Calu3 (cell line): Measurements from ENCODE around the gene ANKS1A. TPM values are rescaled to one million over a fixed set of nuclear protein-coding genes. Genes with fewer than 3 reads are reported as not detected.

Experiments used
- BruUV-seq: library from RNA; stranded (reverse); fragments of 400-500 nt; replicated peaks from 2 replicates; lab custom pipeline; 2021; lab: Mats Ljungman, UMichigan
- CTCF ChIA-PET: fragments of 300-600 bp; sonication (Branson Sonifier 250); formaldehyde crosslinking; loops from one replicate; lab custom pipeline; 2022; ENCODE audit warnings: antibody characterized with exemption; lab: Charles Lee
- DNase-seq: peaks from one replicate; pipeline ENCODE4 v3.0.0; 2022
- H3K27ac Mint-ChIP-seq: one replicate; pipeline ENCODE4 v1.8.0; 2022; ENCODE audit warnings: mixed read lengths; ENCODE audit not compliant: unreplicated experiment
- H3K27me3 Mint-ChIP-seq: one replicate; pipeline ENCODE4 v1.8.0; 2022; ENCODE audit warnings: mixed read lengths; ENCODE audit not compliant: unreplicated experiment
- H3K36me3 Mint-ChIP-seq: one replicate; pipeline ENCODE4 v1.8.0; 2022; ENCODE audit warnings: mild to moderate bottlenecking, moderate library complexity, mixed read lengths; ENCODE audit not compliant: insufficient read depth, unreplicated experiment
- H3K4me1 Mint-ChIP-seq: one replicate; pipeline ENCODE4 v1.8.0; 2022; ENCODE audit warnings: mild to moderate bottlenecking, low read depth, mixed read lengths; ENCODE audit not compliant: unreplicated experiment
- H3K4me3 Mint-ChIP-seq: one replicate; pipeline ENCODE4 v1.8.0; 2022; ENCODE audit warnings: mild to moderate bottlenecking, low read depth, moderate library complexity, mixed read lengths; ENCODE audit not compliant: unreplicated experiment
- H3K9me3 Mint-ChIP-seq: one replicate; pipeline ENCODE4 v1.8.0; 2022; ENCODE audit warnings: low read depth, mixed read lengths; ENCODE audit not compliant: unreplicated experiment
- intact Hi-C: fragments of 100-400 bp; cut with micrococcal nuclease; formaldehyde crosslinking; loops from one replicate; pipeline ENCODE4 v1.10.0; 2022; ENCODE audit not compliant: unreplicated experiment
- total RNA-seq: library from RNA; stranded (reverse); gene quantifications from 2 replicates; pipeline ENCODE4 v1.2.3, GENCODE V29; 2022
- TF ChIP-seq, protein P1 (sequence below): fragments of 200-600 bp; IDR thresholded peaks from one replicate; pipeline ENCODE4 v1.8.0; 2022; ENCODE audit warnings: antibody characterized with exemption; ENCODE audit not compliant: unreplicated experiment

Gene ANKS1A
- total RNA-seq, 1 experiment from 2014 or later = 60.3 TPM

DNA sequence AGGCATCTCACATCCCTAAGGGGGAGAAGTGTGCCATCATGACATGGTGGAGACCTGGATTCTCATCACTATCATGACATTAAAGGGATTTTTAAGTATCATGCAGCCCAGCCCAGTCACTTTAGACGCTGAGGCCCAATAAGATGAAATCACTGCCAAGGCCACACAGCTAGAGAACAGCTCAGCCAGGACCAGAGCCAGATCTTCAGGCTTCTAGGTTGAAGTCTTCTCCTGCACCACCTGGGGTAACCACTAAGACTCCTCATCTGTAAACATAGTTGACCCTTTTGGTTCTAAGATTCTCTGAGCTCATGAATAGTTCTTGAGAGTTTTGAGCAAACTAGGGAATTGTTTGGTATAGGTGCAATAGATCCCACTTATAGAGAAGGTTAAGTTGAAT, 126.9 kb downstream of the ANKS1A start:
- no peak overlapping the region for H3K4me3 Mint-ChIP-seq
- H3K36me3 Mint-ChIP-seq = peaks cover 3% of the 10 kb centered on the region
- H3K27me3 Mint-ChIP-seq = no peaks in the 10 kb centered on the region
- BruUV-seq = no TSS peak
- TF ChIP-seq, protein P1, sequence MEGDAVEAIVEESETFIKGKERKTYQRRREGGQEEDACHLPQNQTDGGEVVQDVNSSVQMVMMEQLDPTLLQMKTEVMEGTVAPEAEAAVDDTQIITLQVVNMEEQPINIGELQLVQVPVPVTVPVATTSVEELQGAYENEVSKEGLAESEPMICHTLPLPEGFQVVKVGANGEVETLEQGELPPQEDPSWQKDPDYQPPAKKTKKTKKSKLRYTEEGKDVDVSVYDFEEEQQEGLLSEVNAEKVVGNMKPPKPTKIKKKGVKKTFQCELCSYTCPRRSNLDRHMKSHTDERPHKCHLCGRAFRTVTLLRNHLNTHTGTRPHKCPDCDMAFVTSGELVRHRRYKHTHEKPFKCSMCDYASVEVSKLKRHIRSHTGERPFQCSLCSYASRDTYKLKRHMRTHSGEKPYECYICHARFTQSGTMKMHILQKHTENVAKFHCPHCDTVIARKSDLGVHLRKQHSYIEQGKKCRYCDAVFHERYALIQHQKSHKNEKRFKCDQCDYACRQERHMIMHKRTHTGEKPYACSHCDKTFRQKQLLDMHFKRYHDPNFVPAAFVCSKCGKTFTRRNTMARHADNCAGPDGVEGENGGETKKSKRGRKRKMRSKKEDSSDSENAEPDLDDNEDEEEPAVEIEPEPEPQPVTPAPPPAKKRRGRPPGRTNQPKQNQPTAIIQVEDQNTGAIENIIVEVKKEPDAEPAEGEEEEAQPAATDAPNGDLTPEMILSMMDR = no peak
- intact Hi-C loops = no loop called here
- H3K9me3 Mint-ChIP-seq = no peaks in the 10 kb centered on the region
- no peak overlapping the region for H3K27ac Mint-ChIP-seq
- no peak for DNase-seq
- CTCF ChIA-PET = interaction anchor here (0.7 to 1.6 kb wide), 5 partner anchors 8 to 774 kb away, joined by 4 to 6 read pairs (median 6); no protein-coding TSS in a partner anchor
- H3K4me1 Mint-ChIP-seq = peaks cover 7% of the 10 kb centered on the region

DNA sequence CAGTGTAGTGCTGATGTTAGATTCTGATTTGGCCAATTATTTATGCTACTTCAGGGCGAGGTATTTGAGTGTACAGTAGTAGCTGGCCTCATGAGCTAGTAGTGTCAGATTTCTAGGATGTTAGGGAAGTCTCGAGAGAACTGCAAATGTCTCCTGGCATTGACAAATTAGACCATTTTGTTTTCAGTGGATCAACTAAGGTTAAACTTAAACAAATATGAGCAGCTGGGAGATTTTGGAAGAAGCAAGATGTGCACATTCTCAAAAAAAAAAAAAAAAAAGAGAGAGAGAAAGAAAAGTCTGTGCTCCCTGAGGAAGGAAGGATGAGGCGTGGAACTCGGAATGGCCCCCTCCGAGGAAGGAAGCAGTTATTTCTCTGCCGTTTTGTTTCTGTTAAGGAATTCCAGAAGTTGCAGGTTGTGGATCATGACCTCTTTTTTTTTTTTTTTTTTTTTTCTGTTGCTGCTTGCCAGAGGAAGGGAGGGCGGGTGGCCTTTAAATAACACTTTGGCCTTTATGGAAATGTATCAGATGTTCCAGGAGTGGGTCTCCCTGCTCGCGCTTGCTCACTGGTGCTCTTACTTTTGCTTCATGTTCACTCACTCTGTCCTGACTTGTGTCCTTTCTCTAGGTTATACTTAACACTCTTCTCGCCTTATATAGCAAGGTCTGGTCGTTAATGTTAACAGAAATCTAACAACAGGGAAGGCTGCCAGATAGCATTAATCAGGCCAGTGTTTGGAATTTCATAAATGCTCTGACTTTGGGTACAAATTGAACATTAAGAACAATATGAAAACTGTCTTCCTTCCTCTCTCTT, 127.7 kb downstream of the ANKS1A start:
- no peaks in the 10 kb centered on the region for H3K27me3 Mint-ChIP-seq
- peaks cover 7% of the 10 kb centered on the region for H3K4me1 Mint-ChIP-seq
- H3K36me3 Mint-ChIP-seq = peaks cover 3% of the 10 kb centered on the region
- no TSS peak for BruUV-seq
- no peak overlapping the region for H3K27ac Mint-ChIP-seq
- no peaks in the 10 kb centered on the region for H3K9me3 Mint-ChIP-seq
- no peak for DNase-seq
- intact Hi-C loops = no loop called here
- H3K4me3 Mint-ChIP-seq = no peak overlapping the region
- CTCF ChIA-PET = interaction anchor here (0.5 to 0.9 kb wide), 4 partner anchors 15 to 774 kb away, joined by 3 to 6 read pairs (median 6); no protein-coding TSS in a partner anchor
- TF ChIP-seq, protein P1 = no peak

DNA sequence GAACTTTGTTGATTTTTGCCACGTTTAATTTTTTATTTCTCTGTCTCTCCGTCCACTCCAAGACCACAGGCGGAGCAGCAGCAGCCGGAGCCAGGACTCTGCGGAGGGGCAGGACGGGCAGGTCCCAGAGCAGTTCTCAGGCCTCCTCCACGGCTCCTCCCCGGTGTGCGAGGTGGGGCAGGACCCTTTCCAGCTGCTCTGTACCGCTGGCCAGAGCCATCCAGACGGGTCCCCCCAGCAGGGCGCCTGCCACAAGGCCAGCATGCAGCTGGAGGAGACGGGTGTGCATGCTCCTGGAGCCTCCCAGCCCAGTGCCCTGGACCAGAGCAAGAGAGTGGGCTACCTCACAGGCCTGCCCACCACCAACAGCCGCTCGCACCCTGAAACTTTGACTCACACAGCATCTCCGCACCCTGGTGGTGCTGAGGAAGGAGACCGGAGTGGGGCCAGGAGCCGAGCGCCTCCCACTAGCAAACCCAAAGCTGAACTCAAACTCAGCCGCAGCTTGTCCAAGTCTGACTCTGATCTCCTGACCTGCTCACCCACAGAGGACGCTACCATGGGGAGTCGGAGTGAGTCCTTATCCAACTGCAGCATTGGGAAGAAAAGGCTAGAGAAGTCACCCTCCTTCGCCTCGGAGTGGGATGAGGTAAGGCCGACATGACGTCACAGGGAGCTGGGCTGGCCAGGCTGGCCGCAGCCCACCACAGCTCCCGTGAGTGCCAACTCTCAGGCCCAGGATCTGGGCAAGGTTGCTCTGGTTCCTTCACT, 128.5 kb downstream of the ANKS1A start:
- no TSS peak for BruUV-seq
- H3K27me3 Mint-ChIP-seq = no peaks in the 10 kb centered on the region
- H3K9me3 Mint-ChIP-seq = no peaks in the 10 kb centered on the region
- intact Hi-C loops = no loop called here
- CTCF ChIA-PET = interaction anchor here (0.5 to 1.4 kb wide), 2 partner anchors 13 to 21 kb away, joined by 3 read pairs; no protein-coding TSS in a partner anchor
- peaks cover 7% of the 10 kb centered on the region for H3K4me1 Mint-ChIP-seq
- H3K36me3 Mint-ChIP-seq = peaks cover 3% of the 10 kb centered on the region
- no peak overlapping the region for H3K27ac Mint-ChIP-seq
- no peak overlapping the region for H3K4me3 Mint-ChIP-seq
- no peak for DNase-seq
- TF ChIP-seq, protein P1 = no peak

DNA sequence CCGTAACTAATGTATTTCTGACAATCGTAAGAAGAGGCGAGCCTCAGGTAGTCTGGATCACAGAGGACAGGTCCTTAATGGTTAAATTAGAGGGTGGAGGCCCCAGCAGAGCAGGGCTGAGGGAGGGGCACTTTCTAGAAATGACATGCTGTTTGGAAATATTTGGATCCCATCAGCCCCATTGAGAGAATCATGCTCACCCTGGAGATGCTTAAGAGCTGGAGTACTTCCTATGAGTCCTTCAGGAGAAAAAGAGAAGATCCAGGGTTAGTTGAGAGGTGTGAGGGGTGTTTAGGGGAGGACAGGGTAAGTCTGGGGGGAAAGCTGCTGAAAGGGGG, 129.1 kb downstream of the ANKS1A start:
- intact Hi-C loops = no loop called here
- no peaks in the 10 kb centered on the region for H3K9me3 Mint-ChIP-seq
- H3K36me3 Mint-ChIP-seq = peaks cover 3% of the 10 kb centered on the region
- peaks cover 7% of the 10 kb centered on the region for H3K4me1 Mint-ChIP-seq
- DNase-seq = no peak
- BruUV-seq = no TSS peak
- H3K4me3 Mint-ChIP-seq = no peak overlapping the region
- no peaks in the 10 kb centered on the region for H3K27me3 Mint-ChIP-seq
- CTCF ChIA-PET = interaction anchor here (1.4 kb wide), 1 partner anchor 13 kb away, joined by 3 read pairs; no protein-coding TSS in a partner anchor
- TF ChIP-seq, protein P1 = no peak
- H3K27ac Mint-ChIP-seq = no peak overlapping the region
